ENCODE results near the gene MACROD2.

- TF ChIP-seq CTCF (IDR thresholded peaks at IDR 0.05) (no peak), POLR2A (IDR thresholded peaks at IDR 0.05) (no peak)
Observed at GRCh38 chr20:14883324-14883723, 888.0 kb downstream of the MACROD2 start.
